HG03354 (cell line): ENCODE results near the gene CD164.
"Not testable (repeated sequence)": the region's sequence is repeated elsewhere in the genome, so short reads cannot be mapped to it uniquely, and the experiment has no call there.

ENCODE experiments used
- ATAC-seq: cut with Tn5 transposase; IDR thresholded peaks from one replicate; pipeline ENCODE4 v1.9.1; 2021; ENCODE audit warnings: mild to moderate bottlenecking; ENCODE audit not compliant: unreplicated experiment, poor library complexity, severe bottlenecking

The CD164 gene

DNA sequence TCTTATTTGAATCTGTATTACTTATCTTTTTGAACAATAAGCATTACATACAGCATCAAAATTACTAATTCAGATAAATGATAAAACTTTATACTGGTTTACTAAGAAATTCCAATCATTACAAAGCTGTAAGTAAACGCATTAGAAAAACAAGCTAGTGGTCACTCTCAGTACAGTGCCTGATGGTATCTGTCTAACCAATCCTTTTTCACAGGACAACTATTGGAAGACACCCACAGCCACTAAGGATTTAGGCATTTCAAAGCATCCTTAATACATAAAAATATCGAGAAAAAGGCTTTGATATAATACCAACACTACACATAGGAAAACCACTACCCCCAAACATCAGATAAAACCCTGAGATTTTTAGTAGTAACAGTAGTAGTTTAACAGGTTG is 2.6 kb downstream of the CD164 start:
- ATAC-seq: no peak

GRCh38 chr6:109377717-109378116 is 4.5 kb downstream of the CD164 start:
- ATAC-seq: no peak

DNA sequence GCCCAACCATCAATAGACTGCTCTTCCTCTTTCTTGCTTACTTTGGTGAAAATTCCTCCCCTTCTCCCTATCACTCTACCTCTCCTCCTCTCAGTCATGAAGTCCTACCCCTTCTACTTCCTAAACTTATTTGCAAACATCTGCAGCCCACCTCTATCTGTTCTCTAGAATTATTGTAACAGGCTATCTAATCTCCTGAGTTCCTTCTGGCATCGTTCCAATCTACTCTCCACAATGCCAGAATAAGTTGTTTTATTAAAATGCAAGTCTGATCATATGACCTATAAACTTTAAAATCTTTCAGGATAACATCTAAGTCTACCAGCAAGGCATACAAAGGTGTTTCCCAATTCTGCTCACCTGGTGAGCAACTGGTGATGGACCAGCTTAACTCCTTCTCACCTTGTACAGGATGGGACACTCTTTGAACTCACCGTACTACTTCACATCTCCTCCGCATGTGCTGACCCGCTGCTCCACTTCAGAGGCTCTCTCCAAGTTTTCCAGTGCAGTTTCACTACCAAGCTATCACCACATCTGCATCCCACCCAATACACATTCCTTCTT is 7.9 kb downstream of the CD164 start:
- ATAC-seq: no peak

- ATAC-seq: peak; percentile 95
Measured at GRCh38 chr6:109373762-109374161, 8.5 kb downstream of the CD164 start.

DNA sequence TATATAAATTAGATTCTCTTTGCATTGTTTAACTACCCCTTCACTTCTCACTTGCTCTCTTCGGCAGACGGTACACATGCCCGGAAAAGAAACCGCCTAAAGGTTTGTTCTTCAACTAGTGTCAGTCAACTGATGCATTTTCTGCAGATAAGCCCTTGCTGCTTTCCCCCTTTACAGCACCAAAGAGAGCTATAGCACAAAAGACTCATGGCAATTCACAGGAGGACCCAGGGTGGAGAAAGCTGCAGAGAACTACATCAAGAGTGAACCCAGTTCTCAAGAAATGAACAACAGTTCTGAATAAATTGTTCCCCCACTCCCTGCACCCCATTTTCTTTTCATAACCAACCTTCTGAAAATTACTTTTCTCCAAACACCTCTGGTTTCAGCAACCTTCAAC is 8.9 kb downstream of the CD164 start:
- peak; percentile 5 for ATAC-seq

DNA sequence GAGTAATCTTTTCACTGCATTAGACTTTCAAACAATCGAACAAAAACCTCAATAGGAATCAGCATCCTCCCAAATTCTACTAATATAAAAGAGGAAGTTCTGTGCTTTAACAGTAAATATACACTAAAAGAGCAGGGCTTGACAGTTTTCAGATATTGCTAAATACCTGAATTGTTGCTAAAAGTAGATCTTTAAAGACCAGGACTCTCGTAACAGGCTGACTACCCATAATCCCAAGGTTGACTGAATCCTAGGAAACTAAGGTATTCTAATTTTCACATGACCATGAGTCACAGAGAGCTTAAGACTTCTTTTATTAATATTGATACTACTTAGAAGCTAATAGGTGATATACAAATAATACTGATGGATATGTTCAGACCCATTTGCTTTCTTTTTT is 10.1 kb downstream of the CD164 start:
- no peak for ATAC-seq

DNA sequence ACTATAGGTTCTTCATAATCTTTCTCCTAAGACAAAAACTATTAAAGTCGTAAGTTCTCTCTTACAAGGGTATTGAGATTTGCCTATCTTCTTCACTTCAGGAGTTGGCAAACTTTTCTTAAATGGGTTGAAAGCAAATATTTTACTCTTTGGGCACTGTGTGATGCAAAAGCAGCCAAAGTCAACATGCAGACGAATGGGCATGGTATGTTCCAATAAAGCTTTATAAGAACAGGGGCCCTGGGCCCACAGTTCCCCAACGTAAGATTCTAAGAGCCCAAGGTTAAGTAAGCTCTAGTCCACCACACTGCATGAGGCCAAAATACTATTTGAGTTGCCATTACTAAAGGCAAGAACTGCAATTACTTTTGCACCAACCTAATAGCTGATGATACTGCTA is 11.5 kb downstream of the CD164 start:
- no peak for ATAC-seq

GRCh38 chr6:109370336-109370735 is 11.9 kb downstream of the CD164 start:
- no peak for ATAC-seq

GRCh38 chr6:109369728-109370127 is 12.5 kb downstream of the CD164 start:
- no peak for ATAC-seq

DNA sequence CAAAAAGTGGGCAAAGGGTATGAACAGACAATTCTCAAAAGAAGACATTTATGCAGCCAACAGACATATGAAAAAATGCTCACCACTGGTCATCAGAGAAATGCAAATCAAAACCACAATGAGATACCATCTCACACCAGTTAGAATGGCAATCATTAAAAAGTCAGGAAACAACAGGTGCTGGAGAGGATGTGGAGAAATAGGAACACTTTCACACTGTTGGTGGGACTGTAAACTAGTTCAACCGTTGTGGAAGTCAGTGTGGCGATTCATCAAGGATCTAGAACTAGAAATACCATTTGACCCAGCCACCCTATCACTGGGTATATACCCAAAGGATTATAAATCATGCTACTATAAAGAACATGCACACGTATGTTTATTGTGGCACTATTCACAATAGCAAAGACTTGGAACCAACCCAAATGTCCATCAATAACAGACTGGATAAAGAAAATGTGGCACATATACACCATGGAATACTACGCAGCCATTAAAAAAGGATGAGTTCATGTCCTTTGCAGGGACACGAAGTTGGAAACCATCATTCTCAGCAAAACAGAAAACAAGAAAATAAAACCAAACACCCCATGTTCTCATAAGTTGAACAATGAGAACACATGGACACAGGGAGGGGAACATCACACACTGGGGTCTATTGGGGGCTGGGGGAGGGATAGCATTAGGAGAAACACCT is 17.7 kb downstream of the CD164 start:
- ATAC-seq: not testable (repeated sequence)

GRCh38 chr6:109363753-109364152 is 18.5 kb downstream of the CD164 start:
- ATAC-seq: no peak

- no peak for ATAC-seq
Measured at GRCh38 chr6:109362102-109362884, 20.0 kb downstream of the CD164 start.

GRCh38 chr6:109360791-109361190 is 21.5 kb downstream of the CD164 start:
- ATAC-seq: no peak

DNA sequence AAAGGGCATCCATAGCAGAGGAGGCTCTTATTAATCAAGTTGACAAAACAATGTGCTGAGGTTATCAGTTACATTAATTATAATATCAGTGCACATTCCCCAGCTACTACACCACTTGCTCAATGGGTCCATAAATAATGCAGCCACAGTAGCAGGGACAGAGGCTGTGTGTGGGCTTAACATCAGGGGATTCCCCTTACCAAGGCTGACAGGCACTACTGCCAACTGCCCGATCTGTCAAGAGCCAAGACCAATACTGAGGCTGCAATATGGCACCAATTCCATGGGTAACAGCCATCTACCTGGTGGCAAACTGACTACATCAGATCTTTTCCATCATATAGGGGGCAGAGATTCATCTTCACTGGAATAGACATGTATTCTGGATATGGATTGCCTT is 22.0 kb downstream of the CD164 start:
- ATAC-seq: no peak

DNA sequence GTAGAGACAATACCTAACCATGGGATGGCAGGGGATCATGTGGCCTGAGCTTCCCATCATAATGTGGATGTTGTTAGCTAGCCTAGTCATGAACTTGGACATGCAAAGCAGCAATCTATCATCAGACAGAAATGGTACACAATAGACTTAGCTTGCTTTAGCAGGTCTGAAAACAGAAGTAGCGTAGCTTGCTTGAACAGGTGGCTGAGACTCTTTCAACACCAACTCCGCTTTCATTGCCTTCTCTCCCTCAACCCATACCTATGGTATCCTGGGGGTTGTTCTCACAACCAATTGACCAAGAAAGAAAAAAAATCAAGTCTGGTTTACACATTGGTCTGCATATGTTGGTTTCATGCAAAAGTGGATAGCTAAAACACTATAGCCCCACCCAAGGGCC is 23.0 kb downstream of the CD164 start:
- ATAC-seq: no peak

GRCh38 chr6:109358204-109358603 is 24.1 kb downstream of the CD164 start:
- ATAC-seq: no peak

- no peak for ATAC-seq
Measured at GRCh38 chr6:109356237-109356636, 26.0 kb downstream of the CD164 start.

DNA sequence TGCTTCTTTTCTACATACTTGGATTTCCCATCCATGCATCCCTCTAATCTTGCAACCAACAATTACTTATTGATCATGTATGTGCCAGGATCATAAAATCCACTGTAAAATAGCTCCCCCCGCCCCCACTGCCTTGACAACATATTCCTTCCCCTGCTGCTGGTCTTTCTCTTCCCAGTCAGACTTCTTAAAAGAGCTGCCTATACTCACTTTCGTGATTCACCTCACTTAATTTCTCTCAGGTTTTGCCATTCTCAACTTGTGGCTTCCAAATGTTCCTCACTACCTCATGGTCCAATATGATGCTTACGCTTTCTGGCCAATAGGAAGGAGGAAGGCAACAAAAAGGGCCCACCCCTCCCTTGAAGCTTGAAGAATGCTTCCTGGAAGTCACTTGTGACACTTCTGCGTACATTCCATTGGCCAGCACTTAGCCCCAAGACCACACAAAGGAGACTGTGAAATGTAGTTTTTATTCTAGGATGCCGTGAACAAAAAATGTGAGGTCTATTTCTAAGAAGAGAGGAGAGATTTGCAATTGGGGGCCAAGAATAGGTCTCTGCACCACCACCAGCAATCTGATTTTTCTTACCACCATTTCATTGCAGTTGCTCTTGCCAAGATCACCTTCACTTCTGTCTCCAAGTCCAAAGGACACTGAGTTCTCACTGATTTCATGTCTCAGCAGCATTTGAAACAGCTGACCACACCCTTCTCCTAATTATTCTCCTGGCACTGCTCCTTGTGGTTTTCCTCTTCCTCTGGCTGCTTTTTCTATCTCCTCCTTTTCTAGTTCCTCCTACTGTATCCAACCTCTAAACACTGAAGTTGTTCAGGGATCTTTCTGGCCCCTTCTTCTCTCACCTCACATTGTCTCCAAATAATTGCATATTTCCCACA is 30.8 kb downstream of the CD164 start:
- no peak for ATAC-seq

GRCh38 chr6:109349419-109349987 is 32.8 kb downstream of the CD164 start:
- ATAC-seq: no peak

GRCh38 chr6:109348226-109348625 is 34.0 kb downstream of the CD164 start:
- ATAC-seq: no peak
